Measurements from ENCODE around the gene SLC38A7.

DNA sequence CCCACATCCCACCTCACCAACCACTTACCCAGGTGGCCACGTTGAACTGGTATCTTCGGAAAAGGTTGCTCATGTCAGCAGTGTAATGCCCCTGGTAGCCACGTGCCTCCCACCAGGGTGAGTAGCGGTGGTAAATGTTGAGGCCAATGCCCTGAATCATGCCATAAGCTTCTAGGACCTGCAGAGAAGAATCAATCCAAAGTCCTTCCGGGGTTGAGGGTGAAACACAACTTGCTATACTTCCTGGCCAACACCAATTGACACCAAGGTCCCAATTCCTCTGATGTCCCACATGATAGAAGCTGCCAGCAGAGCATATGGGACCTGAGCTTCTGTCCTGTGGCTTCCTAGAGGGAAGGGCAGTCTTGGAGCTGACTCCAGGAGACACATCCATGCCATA lies 43.6 kb downstream of the SLC38A7 start:
- no peak for TF ChIP-seq CTCF (IDR thresholded peaks at IDR 0.05)
- TF ChIP-seq POLR2A (IDR thresholded peaks at IDR 0.05) = no peak
- no peak for TF ChIP-seq POLR2AphosphoS5 (IDR thresholded peaks at IDR 0.05)
- TF ChIP-seq EP300 (IDR thresholded peaks at IDR 0.05) = no peak
